GM12891 (cell line): Measurements from ENCODE around the gene SPACA6.

Experiments
- PAX5 ChIP-seq: IDR thresholded peaks from 2 replicates; pipeline ENCODE4 v1.6.1; 2011; ENCODE audit warnings: low read length, moderate library complexity, mild to moderate bottlenecking; ENCODE audit not compliant: insufficient read depth, severe bottlenecking
- POLR2A ChIP-seq: IDR thresholded peaks from 2 replicates; pipeline ENCODE4 v1.6.1; 2011; ENCODE audit warnings: low read depth, low read length, control low read depth
- POLR2AphosphoS5 ChIP-seq: IDR thresholded peaks from 2 replicates; pipeline ENCODE4 v1.6.1; 2011; ENCODE audit warnings: low read depth, low read length, control low read depth

DNA sequence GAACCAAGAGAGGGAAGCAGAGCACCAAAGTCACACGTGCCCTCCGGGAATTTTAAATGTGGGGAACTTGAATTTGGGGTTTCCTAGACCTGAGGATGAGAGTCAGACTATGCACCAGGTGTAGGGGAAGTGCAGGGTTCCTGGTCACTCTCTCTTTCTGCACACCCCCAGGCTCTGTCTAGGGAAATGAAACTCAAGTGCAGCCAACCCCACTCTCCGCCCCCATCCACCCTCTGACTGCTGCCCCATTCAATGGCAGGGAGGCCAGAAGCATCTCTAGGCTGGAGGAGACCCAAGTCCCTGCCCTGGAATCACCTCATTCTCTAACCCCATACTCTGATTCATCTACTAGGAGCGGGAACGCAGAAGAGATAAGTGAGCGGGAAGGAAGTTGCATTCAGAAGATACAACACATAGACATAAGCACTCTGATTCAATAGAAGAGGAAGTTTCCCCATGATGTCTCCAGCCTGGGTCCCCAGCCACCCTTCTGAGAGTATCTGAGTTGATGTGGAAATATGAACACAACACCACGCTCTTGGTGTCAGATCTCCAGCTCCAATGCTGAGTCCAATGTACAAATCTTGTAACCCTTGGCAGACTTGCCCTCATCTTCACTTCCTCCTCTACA lies 41.8 kb upstream of the SPACA6 start:
- no peak for TF ChIP-seq POLR2AphosphoS5
- no peak for TF ChIP-seq PAX5
- TF ChIP-seq POLR2A: no peak
